ENCODE measurements around the gene COG7.

DNA sequence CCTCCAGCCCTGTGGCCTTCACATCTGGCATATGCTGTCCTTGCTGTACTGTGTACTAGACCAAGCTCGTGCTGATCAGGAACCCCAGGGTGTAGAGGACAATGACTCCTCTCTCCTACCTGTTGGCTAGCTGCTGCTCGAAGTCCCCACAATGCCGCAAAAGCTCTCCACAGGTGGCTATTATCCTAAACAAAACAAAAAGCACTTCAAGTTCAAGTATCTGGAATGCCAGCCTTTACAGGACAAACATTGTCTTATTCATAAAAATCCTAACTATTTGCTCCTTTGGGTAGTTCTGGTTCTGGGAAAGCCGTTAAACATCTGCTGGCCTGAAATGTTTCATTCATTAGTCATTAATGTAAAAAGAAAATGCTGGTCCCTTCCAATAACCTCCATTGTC lies 42.8 kb downstream of the COG7 start:
- TF ChIP-seq CTCF (IDR thresholded peaks at IDR 0.05; ENCODE audit: low read length): no peak
- no peak for TF ChIP-seq EZH2 (optimal IDR thresholded peaks at IDR 0.05; ENCODE audit: low read depth, low read length)
